GM18909 (cell line): Measurements from ENCODE around the gene CDC34.

Experiments
- ATAC-seq: cut with Tn5 transposase; IDR thresholded peaks from one replicate; pipeline ENCODE4 v1.9.1; 2021; ENCODE audit warnings: mild to moderate bottlenecking; ENCODE audit not compliant: unreplicated experiment, poor library complexity

CDC34 gene

GRCh38 chr19:571566-571974 is 40.0 kb downstream of the CDC34 start:
- no peak for ATAC-seq

DNA sequence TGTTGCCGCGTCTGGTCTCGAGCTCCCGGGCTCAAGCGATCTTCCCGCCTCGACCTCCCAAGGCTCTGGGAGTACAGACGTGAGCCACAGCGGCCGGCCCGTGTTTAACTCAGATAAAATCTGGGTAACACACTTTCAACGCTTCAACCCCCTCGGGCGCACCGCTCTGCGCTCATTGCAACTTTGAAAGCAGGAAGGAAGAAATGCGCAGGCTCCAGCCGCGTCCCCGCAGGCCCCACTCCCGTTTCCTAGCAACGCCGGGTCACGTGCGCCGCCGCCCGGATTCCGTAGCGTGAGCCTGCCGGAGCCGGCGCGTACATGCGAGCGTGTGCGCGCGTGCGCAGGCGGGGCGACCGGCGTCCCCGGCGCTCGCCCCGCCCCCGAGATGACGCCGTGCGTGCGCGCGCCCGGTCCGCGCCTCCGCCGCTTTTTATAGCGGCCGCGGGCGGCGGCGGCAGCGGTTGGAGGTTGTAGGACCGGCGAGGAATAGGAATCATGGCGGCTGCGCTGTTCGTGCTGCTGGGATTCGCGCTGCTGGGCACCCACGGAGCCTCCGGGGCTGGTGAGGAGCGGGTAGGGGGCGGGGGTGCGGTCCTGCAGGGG is 40.7 kb downstream of the CDC34 start, which contains the start of gene BSG:
Gene BSG, plus strand, starts transcription at position 457 of the 603 bp plus-strand sequence. Its CDS starts 39 bp downstream, at position 496.
- ATAC-seq: peak; percentile 82

GRCh38 chr19:572743-573518 is 41.4 kb downstream of the CDC34 start:
- peak; percentile 25 for ATAC-seq

DNA sequence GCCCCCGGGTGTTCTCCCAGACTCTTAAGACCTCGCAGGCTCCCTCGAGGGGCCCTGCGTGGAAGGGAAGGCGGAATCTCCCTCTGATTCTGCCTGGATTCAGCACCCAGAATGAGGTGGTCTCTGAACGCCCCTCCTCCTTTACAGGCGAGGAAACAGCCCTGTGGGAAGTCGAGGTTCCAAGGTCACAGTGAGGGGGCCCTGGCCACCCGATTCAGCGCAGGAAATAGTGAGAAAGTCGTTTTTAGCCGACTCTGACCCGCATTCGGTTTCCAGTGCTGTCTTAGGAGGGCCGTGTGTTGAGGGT is 41.9 kb downstream of the CDC34 start:
- ATAC-seq: no peak

GRCh38 chr19:574658-575526 is 43.3 kb downstream of the CDC34 start:
- ATAC-seq: no peak

- no peak for ATAC-seq
Measured at GRCh38 chr19:575527-576506, 44.3 kb downstream of the CDC34 start.

GRCh38 chr19:576768-577438 is 45.3 kb downstream of the CDC34 start:
- ATAC-seq: no peak

- no peak for ATAC-seq
Measured at GRCh38 chr19:577439-578392, 46.2 kb downstream of the CDC34 start.

DNA sequence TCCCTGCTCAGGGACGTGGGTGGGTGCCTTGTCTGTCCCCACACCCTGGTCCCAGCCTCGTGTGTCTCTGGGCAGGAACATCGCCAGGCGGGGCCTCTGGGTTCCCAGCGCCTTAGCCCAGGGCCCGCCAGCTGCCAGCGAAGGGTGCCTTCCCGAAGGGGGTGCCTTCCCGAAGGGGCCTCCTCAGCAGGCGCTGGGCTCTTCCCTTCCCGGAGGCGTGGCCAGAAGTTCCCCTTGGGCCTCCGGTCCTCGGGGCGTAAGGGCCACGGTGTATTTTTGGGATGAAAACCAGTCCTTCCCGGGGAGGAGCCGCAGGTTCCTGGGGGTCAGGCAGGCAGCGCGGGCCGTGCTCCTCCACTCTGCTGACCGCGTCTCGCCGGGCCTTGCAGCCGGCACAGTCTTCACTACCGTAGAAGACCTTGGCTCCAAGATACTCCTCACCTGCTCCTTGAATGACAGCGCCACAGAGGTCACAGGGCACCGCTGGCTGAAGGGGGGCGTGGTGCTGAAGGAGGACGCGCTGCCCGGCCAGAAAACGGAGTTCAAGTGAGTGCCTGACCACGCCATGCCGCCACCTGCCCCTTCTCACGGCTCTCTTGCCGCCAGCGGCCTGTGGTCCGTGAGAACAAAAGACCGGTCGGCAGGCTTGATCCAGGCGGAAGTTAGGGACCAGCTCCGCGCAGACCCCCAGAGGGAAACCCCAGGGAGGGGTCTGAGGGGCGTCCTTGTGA is 47.7 kb downstream of the CDC34 start:
- no peak for ATAC-seq

DNA sequence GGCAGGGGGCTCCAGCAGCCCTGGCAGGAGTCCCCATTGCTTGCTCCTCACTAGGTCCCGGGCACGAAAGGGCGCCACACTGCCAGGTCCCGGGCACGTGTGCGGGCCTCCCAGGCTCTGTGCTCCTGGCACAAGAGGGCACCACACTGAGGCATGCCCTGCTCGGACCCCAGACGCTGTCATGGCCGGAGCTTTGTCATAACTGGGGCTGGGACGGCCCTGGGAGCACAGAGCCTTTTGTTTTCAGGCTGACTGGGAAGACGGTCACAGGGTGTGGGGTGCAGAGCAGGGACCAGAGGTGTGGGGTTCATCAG is 48.2 kb downstream of the CDC34 start:
- ATAC-seq: no peak

DNA sequence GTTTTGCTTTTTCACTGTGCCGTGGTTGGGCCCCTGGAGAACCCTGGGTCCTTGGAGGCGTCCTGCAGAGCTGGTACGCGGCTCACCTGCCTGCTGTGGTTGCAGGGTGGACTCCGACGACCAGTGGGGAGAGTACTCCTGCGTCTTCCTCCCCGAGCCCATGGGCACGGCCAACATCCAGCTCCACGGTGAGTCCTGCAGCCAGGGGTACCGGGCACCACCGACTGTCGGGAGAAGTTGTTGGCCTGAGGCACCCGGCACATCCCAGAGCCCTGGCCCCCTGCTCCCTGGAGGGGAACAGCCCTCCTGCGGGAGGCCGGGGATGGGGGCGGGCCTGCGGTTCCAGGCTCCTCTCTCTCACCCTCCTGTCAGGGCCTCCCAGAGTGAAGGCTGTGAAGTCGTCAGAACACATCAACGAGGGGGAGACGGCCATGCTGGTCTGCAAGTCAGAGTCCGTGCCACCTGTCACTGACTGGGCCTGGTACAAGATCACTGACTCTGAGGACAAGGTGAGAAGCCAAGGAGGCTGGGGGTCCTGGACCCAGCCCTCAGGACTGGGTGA is 48.8 kb downstream of the CDC34 start:
- no peak for ATAC-seq

GRCh38 chr19:581399-582111 is 50.0 kb downstream of the CDC34 start:
- no peak for ATAC-seq

GRCh38 chr19:582497-583197 is 51.1 kb downstream of the CDC34 start:
- no peak for ATAC-seq

DNA sequence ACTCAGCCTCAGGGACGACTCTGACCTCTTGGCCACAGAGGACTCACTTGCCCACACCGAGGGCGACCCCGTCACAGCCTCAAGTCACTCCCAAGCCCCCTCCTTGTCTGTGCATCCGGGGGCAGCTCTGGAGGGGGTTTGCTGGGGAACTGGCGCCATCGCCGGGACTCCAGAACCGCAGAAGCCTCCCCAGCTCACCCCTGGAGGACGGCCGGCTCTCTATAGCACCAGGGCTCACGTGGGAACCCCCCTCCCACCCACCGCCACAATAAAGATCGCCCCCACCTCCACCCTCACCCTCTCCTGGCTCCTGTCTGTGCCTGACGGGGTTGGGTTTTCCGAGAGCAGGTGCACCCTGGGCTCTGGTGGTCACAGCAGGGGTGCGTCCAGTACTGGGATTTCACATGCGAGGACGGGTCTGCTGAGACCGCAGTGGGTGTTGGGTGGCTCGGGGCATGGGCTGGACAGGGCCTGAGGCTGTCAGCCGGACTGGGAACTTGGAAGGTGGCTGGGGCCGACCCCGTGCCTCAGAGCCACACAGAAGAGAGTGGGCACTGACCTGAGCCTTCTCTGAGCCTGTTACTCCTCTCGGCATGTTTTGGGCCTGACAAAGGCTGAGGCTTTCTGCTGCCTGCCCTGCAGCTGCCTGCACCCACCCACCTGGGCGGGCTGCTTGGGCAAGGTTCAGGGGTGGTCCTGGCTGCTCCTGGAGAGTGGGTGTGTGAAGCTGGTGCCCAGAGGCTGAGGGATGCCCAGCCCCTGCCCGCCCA is 51.8 kb downstream of the CDC34 start:
- ATAC-seq: no peak

DNA sequence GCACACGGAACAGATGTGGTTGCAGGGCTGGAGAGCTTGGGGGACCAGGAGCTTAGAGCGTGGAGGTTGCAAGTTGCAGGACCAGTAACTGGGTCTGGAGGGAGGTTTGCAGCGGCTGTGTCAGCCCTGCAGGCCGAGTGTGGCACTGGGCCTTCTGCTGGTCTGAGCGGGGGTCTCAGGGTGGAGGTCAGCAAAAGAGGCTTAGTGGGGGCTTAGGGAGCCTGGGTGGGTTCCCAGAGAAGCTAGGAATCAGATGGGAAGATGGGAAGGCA is 52.3 kb downstream of the CDC34 start:
- no peak for ATAC-seq
